Endometrium (tissue), 2 donors: ENCODE results near the gene SDHC.

Experiments used
- FAIRE-seq: peaks from 2 replicates; lab custom pipeline; 2012; peaks lifted over from hg19 to GRCh38; lab: Jason Lieb, UNC
- donor health status: control.
- donor health status: control.

SDHC gene

GRCh38 chr1:161314201-161314981 lies at the start of gene SDHC:
Gene SDHC (plus strand): TSS chr1:161314381. CDS start chr1:161314406, 25 bp downstream.
- peak; percentile 64 for FAIRE-seq

- FAIRE-seq, result no peak
Observed at GRCh38 chr1:161265305-161265704, 48.9 kb upstream of the SDHC start.

- FAIRE-seq, result no peak
Observed at GRCh38 chr1:161266202-161266601, 48.0 kb upstream of the SDHC start.

- FAIRE-seq, result no peak
Observed at GRCh38 chr1:161266836-161267235, 47.3 kb upstream of the SDHC start.

- no peak for FAIRE-seq
Observed at GRCh38 chr1:161267321-161267720, 46.9 kb upstream of the SDHC start.

GRCh38 chr1:161273402-161273801 lies 40.8 kb upstream of the SDHC start:
- FAIRE-seq, result no peak

- no peak for FAIRE-seq
Observed at GRCh38 chr1:161274874-161275273, 39.3 kb upstream of the SDHC start.

- no peak for FAIRE-seq
Observed at GRCh38 chr1:161282991-161283390, 31.2 kb upstream of the SDHC start.

- no peak for FAIRE-seq
Observed at GRCh38 chr1:161285113-161285512, 29.1 kb upstream of the SDHC start.

GRCh38 chr1:161285521-161285920 lies 28.7 kb upstream of the SDHC start:
- FAIRE-seq, result no peak

GRCh38 chr1:161287482-161288054 lies 26.6 kb upstream of the SDHC start:
- FAIRE-seq, result no peak

- no peak for FAIRE-seq
Observed at GRCh38 chr1:161290779-161291178, 23.4 kb upstream of the SDHC start.

GRCh38 chr1:161297415-161297814 lies 16.8 kb upstream of the SDHC start:
- FAIRE-seq, result no peak

GRCh38 chr1:161298116-161298515 lies 16.1 kb upstream of the SDHC start:
- FAIRE-seq, result no peak

- no peak for FAIRE-seq
Observed at GRCh38 chr1:161299347-161299746, 14.8 kb upstream of the SDHC start.

- FAIRE-seq, result no peak
Observed at GRCh38 chr1:161300478-161300877, 13.7 kb upstream of the SDHC start.

GRCh38 chr1:161304927-161305866 lies 9.0 kb upstream of the SDHC start:
- FAIRE-seq, result no peak

GRCh38 chr1:161305867-161306519 lies 8.2 kb upstream of the SDHC start:
- FAIRE-seq, result no peak

GRCh38 chr1:161307230-161307768 lies 6.9 kb upstream of the SDHC start:
- FAIRE-seq, result no peak

- no peak for FAIRE-seq
Observed at GRCh38 chr1:161307892-161308638, 6.1 kb upstream of the SDHC start.

GRCh38 chr1:161309868-161310267 lies 4.3 kb upstream of the SDHC start, which contains the start of gene MPZ:
Gene MPZ (minus strand): TSS chr1:161309968. CDS start chr1:161309905, 63 bp downstream.
- FAIRE-seq, result no peak
